DND-41 (cell line): Measurements from ENCODE around the gene SLC24A3.

Source experiments
- CTCF ChIP-seq: IDR thresholded peaks from 2 replicates; pipeline ENCODE4 v1.5.1; 2012; ENCODE audit warnings: borderline replicate concordance, low read length, moderate library complexity, mild to moderate bottlenecking; ENCODE audit not compliant: poor library complexity, severe bottlenecking; ENCODE audit errors: extremely low read depth
- EZH2 ChIP-seq: IDR thresholded peaks from 3 replicates; pipeline ENCODE4 v1.6.1; 2012; ENCODE audit warnings: borderline replicate concordance, low read depth, mild to moderate bottlenecking, moderate library complexity, low read length, inconsistent platforms; ENCODE audit not compliant: severe bottlenecking

GRCh38 chr20:19661717-19662636 lies 449.5 kb downstream of the SLC24A3 start:
- TF ChIP-seq CTCF (peak; percentile 99), EZH2 (no peak)
